ENCODE measurements around the gene FAM13A.

DNA sequence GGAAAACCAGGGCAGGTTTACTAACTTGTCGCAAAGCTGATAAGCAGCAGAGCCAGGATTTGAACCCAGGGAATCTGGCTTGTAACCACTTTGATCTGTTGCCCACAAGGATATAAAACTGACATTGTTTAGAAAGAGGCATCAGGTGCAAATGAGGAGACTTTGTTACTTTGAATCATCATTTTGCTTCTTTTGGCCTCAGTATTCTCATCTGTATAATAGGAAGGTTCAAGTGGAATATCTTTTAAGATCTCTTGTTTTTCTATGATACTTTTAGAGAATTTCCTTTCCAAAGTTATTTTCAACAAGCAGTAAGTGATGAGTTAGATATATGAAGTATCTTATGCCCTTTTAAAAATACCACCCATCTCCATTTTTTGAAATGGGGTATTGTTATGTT is 301.5 kb downstream of the FAM13A start:
- TF ChIP-seq, protein P1, sequence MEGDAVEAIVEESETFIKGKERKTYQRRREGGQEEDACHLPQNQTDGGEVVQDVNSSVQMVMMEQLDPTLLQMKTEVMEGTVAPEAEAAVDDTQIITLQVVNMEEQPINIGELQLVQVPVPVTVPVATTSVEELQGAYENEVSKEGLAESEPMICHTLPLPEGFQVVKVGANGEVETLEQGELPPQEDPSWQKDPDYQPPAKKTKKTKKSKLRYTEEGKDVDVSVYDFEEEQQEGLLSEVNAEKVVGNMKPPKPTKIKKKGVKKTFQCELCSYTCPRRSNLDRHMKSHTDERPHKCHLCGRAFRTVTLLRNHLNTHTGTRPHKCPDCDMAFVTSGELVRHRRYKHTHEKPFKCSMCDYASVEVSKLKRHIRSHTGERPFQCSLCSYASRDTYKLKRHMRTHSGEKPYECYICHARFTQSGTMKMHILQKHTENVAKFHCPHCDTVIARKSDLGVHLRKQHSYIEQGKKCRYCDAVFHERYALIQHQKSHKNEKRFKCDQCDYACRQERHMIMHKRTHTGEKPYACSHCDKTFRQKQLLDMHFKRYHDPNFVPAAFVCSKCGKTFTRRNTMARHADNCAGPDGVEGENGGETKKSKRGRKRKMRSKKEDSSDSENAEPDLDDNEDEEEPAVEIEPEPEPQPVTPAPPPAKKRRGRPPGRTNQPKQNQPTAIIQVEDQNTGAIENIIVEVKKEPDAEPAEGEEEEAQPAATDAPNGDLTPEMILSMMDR (conservative IDR thresholded peaks at IDR 0.05), result no peak
- no peak for TF ChIP-seq EZH2 (IDR thresholded peaks at IDR 0.05; ENCODE audit: low read depth)

Data from PC-9 (cell line).